Sigmoid colon (tissue), 7 donors: ENCODE results near the gene SULT1A1. TPM values are rescaled to one million over a fixed set of nuclear protein-coding genes. Genes with fewer than 3 reads are reported as not detected.

Experiments used
- DNase-seq: peaks from one replicate; pipeline ENCODE4 v3.0.0-alpha.2; 2019
- H3K27ac ChIP-seq, 4 donors: fragments of 200-600 bp; sonication (generic); one replicate each; pipeline ENCODE4 v1.5.1; 2016 to 2019; ENCODE audit warnings: mild to moderate bottlenecking in 1 of 4
- H3K27me3 ChIP-seq, 3 donors: fragments of 200-600 bp; sonication (generic); one replicate each; pipeline ENCODE4 v1.5.1; 2019; ENCODE audit warnings: mild to moderate bottlenecking in 1 of 3
- H3K36me3 ChIP-seq, 4 donors: fragments of 200-600 bp; sonication (generic); one replicate each; pipeline ENCODE4 v1.5.1; 2016 to 2019
- H3K4me1 ChIP-seq, 4 donors: fragments of 200-600 bp; sonication (generic); one replicate each; pipeline ENCODE4 v1.5.1; 2017 to 2019
- H3K4me3 ChIP-seq, 4 donors: fragments of 200-600 bp; sonication (generic); one replicate each; pipeline ENCODE4 v1.5.1; 2017 to 2019; ENCODE audit warnings: mild to moderate bottlenecking in 2 of 4, moderate library complexity in 1 of 4
- H3K9me3 ChIP-seq, 4 donors: fragments of 200-600 bp in 3 of 4; sonication (generic) in 3 of 4; one replicate each; pipeline versions ENCODE4 v1.5.1 to v1.6.1; 2013 to 2019
- CTCF ChIP-seq, 4 experiments: fragments of 450-650 bp in 3 of 4; fragments of 200-600 bp in 1 of 4; IDR thresholded peaks; one replicate each; pipeline ENCODE4 v1.5.1; 2016 to 2019; ENCODE audit warnings: antibody characterized with exemption in 4 of 4, mild to moderate bottlenecking in 3 of 4, moderate library complexity in 2 of 4
- EP300 ChIP-seq, 4 donors: sonication (generic); formaldehyde crosslinking; IDR thresholded peaks; one replicate each; pipeline ENCODE4 v1.6.1; 2017; ENCODE audit warnings: antibody characterized with exemption in 4 of 4
- POLR2A ChIP-seq, 2 donors: fragments of 450-650 bp; IDR thresholded peaks; one replicate each; pipeline ENCODE4 v1.6.1; 2016; ENCODE audit warnings: antibody characterized with exemption in 2 of 2, mild to moderate bottlenecking in 2 of 2, moderate library complexity in 2 of 2
- POLR2AphosphoS5 ChIP-seq, 4 donors: sonication (generic); formaldehyde crosslinking; IDR thresholded peaks; one replicate each; pipeline ENCODE4 v1.6.1; 2017; ENCODE audit warnings: antibody characterized with exemption in 4 of 4
- WGBS, 2 donors: extraction: QIAGEN DNeasy Blood & Tissue Kit; methylation state at CpG; one replicate each; pipeline ENCODE4 v1.1.7; 2013; 5-methylcytosine and 5-hydroxymethylcytosine counted together
- intact Hi-C: fragments of 100-400 bp; cut with DNase I; formaldehyde crosslinking; loops from one replicate; pipeline ENCODE4 v1.15.1; 2023
- polyA plus RNA-seq, 3 donors: library from polyadenylated mRNA; stranded (reverse); fragments of 200-250 nt; gene quantifications; one replicate each; pipeline ENCODE4 v1.2.3, GENCODE V29; 2013
- total RNA-seq, 4 donors: library from RNA; depleted of rRNA; stranded (reverse); fragments of >200 nt; gene quantifications; one replicate each; pipeline ENCODE4 v1.1.0, GENCODE V29; 2016
- donor health status: healthy with polysubstance abuse.
- donor health status: Bipolar disorder and iron deficiency.
- donor health status: healthy.

The SULT1A1 gene
- total and polyA plus RNA-seq, 7 donors = 10.2 to 283 (median 27.7) TPM

GRCh38 chr16:28574925-28575324 is 34.9 kb downstream of the SULT1A1 start:
- H3K36me3 ChIP-seq = peaks cover 0 to 6% (median 0%) of the 10 kb centered on the region in 4 donors
- intact Hi-C loops = no loop called here
- TF ChIP-seq CTCF (IDR thresholded peaks at IDR 0.05) = no peak
- no peak for TF ChIP-seq EP300 (IDR thresholded peaks at IDR 0.05)
- no peak for TF ChIP-seq POLR2A (IDR thresholded peaks at IDR 0.05)
- TF ChIP-seq POLR2AphosphoS5 (IDR thresholded peaks at IDR 0.05) = no peak
- 95 to 98% methylated on average over 2 of the region's 2 CpGs for WGBS, 2 donors
- H3K4me3 ChIP-seq = no peak overlapping the region
- no peak overlapping the region for H3K27ac ChIP-seq
- H3K4me1 ChIP-seq = peaks cover 0 to 27% (median 22%) of the 10 kb centered on the region in 4 donors
- no peaks in the 10 kb centered on the region for H3K9me3 ChIP-seq
- no peak for DNase-seq
- H3K27me3 ChIP-seq = no peaks in the 10 kb centered on the region

DNA sequence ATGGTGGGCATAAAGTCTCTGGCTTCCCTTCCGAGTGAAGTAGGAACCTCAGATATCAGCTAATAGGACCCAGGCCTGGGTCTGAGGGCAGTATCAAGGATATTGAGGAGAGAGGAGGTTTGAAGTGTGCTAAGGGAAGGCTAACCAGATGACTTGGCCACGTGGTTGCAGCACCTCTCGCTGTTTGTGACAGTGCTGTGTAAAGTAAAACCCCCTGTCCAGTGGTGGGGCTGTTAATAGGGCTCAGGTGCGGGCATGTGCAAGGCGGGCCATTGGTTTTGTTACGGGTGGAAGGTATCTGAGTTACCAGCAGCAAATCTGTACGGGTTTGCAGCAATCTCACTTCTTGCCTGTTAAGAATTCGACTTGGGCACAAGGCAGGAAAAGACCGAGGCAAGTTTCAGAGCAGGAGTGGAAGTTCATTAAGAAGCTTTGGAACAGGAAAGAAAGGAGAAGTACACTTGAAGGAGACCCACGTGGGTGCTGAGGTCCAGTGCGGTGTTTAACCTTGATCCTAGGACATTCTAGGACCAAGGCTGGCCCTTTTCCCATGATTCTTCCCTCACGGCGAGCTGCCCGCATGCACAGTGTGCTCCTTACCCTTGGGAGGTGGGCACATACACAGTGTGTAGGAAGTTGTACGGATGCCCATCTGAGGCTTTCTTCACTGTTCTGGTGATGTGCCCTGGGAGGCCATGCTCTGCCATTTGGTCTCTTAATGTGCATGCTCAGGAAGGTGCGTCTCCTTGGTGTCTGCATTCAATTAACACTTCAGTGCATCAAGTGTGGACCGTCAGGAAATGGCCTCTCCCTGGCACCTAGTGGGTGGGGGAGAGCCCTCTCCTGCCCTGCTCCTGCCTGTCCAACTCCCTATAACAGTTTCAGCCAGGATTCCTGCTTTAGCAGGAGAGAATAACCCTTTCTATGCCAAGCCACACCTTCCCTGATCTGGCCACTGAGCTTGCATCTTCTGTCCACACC is 35.8 kb downstream of the SULT1A1 start:
- Histone ChIP-seq H3K9me3 (no peaks in the 10 kb centered on the region), H3K27ac (peak overlapping the region in 1 of 4 donors; percentile 64), H3K36me3 (peaks cover 0 to 6% (median 0%) of the 10 kb centered on the region in 4 donors), H3K4me3 (no peak overlapping the region), H3K4me1 (peaks cover 0 to 27% (median 22%) of the 10 kb centered on the region in 4 donors), H3K27me3 (no peaks in the 10 kb centered on the region)
- DNase-seq = no peak
- intact Hi-C loops = no loop called here
- 83 to 84% methylated on average over 17 of the region's 17 CpGs for WGBS, 2 donors
- TF ChIP-seq EP300 (IDR thresholded peaks at IDR 0.05) (no peak), POLR2A (IDR thresholded peaks at IDR 0.05) (no peak), CTCF (IDR thresholded peaks at IDR 0.05) (no peak), POLR2AphosphoS5 (IDR thresholded peaks at IDR 0.05) (no peak)

DNA sequence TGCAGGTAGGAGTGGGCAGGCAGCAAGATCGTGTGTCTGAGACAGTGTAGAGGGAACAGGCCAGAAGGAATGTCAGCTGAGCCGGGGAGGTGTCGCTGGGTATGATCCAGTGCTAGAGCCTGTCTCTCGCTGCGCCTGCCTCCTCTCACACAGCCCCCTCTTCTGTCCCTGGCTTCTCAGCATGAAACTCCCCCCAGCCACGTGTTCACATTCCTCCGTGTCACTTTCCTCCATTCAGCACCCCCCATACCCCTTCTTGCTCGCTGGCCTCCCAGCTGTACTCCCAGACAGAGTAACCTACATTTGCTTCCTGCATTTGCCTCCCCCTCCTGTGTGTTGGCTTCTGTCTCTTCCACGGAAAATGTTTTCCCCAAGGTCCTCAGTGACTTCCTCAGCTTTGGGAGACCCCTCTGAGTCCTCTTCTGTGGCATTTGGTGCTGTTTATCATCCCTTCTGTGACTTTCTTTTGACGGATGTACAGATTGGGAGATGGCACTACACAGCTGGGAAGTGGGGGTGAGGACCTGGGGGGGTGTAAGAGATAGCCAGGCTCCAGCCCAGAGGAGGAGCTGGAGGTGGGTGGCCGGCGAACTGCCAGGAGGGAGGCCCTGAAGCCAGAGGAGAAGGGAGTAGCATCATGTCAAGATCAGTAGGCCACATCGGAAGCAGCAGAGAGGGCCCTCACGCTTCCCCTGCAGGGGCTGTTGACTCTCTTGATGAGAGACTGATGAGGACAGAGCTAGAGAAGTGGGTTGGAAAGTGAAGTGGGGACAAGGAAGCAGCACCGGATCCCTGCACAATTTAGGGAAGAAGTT is 36.9 kb downstream of the SULT1A1 start:
- Histone ChIP-seq H3K27me3 (no peaks in the 10 kb centered on the region), H3K36me3 (peaks cover 0 to 3% (median 0%) of the 10 kb centered on the region in 4 donors), H3K4me1 (peaks cover 0 to 27% (median 22%) of the 10 kb centered on the region in 4 donors), H3K9me3 (no peaks in the 10 kb centered on the region), H3K4me3 (no peak overlapping the region), H3K27ac (peak overlapping the region; percentile 23 to 64 (median 44))
- intact Hi-C loops = no loop called here
- WGBS, 2 donors = 71 to 86% methylated on average over 15 of the region's 15 CpGs
- DNase-seq = no peak
- TF ChIP-seq POLR2AphosphoS5 (IDR thresholded peaks at IDR 0.05) (no peak), EP300 (IDR thresholded peaks at IDR 0.05) (no peak), POLR2A (IDR thresholded peaks at IDR 0.05) (no peak), CTCF (IDR thresholded peaks at IDR 0.05) (no peak)

- no peak overlapping the region for H3K4me3 ChIP-seq
- H3K9me3 ChIP-seq = peaks cover 0 to 4% (median 0%) of the 10 kb centered on the region in 4 donors
- H3K27me3 ChIP-seq = no peaks in the 10 kb centered on the region
- peaks cover 0 to 2% (median 0%) of the 10 kb centered on the region in 4 donors for H3K36me3 ChIP-seq
- TF ChIP-seq POLR2AphosphoS5 (IDR thresholded peaks at IDR 0.05) = no peak
- no peak for TF ChIP-seq CTCF (IDR thresholded peaks at IDR 0.05)
- no peak for TF ChIP-seq POLR2A (IDR thresholded peaks at IDR 0.05)
- no peak for TF ChIP-seq EP300 (IDR thresholded peaks at IDR 0.05)
- no peak for DNase-seq
- intact Hi-C loops = no loop called here
- 96% methylated on average over 4 of the region's 4 CpGs for WGBS, 2 donors
- no peak overlapping the region for H3K27ac ChIP-seq
- H3K4me1 ChIP-seq = peaks cover 0 to 27% (median 22%) of the 10 kb centered on the region in 4 donors
Measured at GRCh38 chr16:28569968-28570752, 39.7 kb downstream of the SULT1A1 start.
